GM19193 (cell line): ENCODE data around the gene TRIM3.

Source experiments
- POLR2A ChIP-seq: IDR thresholded peaks from 4 replicates; pipeline ENCODE4 v1.6.1; 2011; ENCODE audit not compliant: insufficient read depth, insufficient read length; ENCODE audit errors: extremely low read depth

TRIM3 gene

DNA sequence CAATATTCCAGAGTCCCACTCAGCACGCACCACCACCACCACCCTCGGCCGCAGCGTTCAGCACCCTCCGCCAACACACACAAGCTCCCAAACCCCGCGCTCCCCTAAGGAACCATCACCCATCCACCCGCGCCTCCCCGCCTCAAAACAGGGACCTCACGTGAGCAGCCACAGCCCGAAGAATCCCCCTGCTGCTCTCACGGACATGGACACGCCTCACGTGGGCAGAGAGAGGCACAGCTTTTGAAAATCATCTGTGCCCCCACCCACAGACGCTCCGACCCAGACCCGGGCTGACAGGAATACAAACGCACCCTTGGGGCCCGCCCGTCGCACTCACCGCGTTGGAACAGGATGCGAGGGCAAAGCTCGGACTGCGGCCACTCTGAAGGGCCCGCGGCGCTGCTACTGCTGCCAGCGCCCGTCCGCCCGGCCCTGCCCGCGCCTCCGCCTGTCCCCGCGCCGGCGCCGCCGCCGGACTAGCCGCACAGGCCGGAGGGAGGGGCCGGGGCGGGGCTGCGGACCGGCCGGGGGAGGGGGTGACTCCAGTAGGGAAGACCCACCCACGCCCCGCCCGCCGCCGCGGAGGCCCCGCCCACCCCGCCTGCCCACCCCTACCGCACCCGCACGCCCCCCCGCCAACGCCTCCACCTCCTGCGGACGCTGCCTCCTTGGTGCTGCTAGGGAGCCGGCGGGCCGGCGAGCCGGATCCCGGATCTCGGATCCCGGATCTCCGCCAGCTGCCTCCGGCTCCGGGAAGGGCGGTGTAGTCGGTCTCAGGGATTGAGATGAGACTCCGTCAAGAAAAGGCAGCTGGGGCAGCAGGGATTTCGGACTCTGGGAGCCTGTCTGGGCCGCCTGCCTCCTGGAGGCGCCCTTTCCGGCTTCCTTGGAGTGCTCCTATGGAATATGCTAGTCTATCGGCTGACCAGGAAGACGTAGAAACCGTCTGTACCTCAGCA is at the start of gene TRIM3:
Gene TRIM3 (minus strand): TSS at position 491 of the 962 bp plus-strand sequence. CDS start 8,246 bp downstream, outside the sequence.
- peak; percentile 50 for TF ChIP-seq POLR2A

DNA sequence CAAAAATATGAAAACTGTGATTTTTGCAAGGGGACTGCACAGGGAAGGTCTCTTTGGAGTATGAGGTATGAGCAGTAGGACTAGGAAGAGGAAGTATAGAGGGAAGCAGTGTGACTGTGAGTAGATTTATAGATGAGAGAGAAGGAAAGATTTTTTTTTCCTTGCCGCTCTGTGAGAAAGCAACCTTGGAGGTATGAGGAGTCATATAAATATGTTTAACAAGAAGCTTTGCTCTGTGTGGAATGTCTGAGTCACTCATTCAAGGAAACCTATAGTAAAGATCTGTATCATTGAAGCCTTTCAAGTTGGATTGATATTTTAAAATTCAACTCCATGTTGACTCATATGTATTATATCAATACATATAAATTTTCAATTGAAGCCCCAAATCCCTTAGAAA is 49.5 kb upstream of the TRIM3 start:
- TF ChIP-seq POLR2A: no peak

DNA sequence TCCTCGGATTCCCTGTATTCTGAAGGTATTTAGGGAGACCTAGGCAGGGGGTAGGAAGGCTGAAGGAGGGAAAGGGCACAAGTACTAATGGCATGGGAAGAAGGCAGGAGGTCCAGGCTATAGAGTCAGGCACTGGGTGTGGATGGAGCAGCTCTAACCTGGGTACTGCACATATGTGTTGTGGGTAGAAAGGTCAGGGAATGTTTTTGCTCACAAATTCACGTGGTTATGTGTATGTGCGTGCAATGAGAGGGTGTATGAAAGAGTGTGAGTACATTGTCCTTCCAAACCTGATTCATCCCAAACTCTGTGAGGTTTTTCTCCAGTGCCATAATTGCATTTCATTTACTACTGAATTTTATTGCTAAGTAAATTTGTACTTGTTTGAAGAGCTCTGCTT is 46.5 kb upstream of the TRIM3 start:
- no peak for TF ChIP-seq POLR2A

DNA sequence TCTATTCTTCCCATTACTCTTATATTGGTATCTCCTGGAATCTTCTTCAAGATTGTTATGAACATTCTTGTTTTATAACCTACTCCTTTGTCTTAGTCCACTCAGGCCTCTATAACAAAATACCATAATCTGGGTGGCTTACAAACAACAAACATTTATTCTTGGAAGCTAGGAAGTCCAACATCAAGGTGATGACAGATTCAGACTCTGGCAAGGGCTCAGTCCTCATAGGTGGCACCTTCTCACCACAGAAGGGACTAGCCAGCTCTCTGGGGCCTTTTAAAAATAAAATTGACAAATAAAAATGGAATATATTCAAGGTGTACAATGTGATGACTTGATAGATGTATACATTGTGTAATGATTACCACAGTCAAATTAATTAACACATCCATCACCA is 43.1 kb upstream of the TRIM3 start:
- TF ChIP-seq POLR2A: no peak

DNA sequence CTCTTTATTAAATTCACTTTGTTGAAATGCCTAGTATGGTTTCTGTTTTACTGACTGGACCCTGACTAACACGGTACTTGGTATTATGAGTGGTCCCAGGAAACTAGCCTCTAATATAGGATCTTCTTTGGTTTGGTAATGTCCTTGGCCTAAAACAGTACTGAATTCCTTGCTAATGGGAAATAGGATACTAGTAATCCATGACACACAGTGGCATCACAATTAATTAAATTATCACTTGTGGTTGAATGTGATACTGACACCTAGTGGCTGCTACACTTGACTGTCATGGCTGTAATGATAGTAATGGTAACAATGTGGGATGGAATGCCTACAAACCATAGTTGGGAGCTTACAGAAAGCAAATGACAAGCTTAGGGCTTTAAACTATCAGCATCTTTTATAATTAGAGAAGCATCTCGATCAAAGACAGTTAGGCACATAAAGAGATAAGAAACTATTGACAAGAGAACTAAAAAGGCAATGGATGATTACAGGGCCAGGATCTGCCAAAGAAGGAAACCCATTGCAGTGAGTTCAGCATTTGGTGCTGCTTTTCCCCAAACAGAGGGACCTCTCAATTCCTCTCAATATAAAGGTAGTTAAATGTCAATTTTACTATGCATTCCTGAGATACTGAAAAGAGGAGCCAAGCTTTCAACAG is 32.0 kb upstream of the TRIM3 start:
- TF ChIP-seq POLR2A: no peak

DNA sequence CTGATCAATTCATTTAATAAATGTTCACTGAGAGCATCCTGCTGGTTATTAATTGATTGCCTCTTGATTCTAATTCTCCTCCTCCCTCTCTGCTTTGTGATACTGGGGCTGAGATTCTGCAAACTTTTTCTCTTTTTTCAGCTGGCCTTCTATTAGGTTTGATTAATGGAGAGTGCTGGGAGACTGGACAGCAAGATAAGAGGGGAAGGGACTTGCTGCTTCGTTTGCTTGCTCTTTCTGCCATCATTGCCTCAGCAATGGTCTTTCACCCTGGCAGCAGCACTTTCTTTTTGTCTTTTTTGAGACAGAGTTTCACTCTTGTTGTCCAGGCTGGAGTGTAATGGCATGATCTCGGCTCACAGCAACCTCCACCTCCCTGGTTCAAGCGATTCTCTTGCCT is 30.4 kb upstream of the TRIM3 start:
- no peak for TF ChIP-seq POLR2A

DNA sequence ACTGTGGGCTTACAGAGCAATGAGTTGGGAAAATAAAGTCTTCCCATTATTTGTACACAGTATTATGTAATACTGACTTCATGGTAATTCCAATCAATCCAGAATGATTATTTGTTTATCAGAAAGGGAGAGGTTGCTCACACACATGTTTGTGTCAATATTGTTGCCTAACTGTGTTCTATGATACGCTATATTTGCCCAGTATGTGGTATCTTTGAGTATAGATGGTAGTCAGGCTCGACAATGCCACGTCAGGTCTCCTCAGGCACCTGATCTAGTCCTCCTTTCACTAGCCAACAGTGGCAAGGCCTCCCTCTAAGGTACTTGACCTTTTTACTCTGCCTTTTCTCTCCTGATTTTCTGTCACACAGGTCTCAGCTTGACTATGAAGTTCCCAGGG is 28.6 kb upstream of the TRIM3 start:
- TF ChIP-seq POLR2A: no peak

DNA sequence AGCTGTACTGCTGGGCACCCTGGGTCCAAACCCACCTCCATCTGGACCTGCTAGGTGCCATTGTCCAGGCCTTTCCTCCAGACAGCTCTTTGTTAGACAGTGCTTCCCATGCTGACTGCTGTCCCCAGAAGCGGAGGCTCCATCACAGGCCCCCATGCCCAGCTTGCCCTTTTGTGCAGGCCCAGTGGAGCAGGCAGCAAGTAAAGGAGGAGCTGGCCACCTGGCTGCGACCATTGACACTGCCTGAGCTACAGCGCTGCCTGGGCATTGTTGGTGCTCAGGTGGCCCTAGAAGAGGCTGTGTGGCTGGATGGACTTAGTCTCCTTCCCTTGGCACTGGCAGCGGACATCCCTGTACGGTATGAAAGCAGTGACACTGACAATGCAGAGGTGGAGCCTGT is 24.8 kb upstream of the TRIM3 start:
- TF ChIP-seq POLR2A: no peak

DNA sequence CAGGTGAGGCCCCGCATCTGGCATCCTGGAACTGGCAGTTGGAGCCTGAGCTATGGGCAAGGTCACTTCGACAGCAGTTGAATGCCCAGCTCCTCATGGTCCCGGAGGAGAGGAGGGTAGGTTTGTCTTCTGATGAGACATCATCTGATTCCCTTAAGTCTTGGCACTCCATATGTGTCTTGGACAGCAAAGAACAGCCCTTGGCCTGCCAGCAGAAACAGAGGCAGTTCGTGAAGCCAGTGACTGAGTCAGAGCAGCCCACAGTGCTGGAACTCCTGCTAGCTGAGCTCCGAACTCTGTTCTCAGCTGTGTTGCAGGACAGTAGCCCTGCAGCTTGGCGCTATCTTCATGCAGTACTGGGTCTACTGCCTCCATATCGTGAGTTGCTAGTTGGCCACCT is 24.4 kb upstream of the TRIM3 start:
- TF ChIP-seq POLR2A: no peak

DNA sequence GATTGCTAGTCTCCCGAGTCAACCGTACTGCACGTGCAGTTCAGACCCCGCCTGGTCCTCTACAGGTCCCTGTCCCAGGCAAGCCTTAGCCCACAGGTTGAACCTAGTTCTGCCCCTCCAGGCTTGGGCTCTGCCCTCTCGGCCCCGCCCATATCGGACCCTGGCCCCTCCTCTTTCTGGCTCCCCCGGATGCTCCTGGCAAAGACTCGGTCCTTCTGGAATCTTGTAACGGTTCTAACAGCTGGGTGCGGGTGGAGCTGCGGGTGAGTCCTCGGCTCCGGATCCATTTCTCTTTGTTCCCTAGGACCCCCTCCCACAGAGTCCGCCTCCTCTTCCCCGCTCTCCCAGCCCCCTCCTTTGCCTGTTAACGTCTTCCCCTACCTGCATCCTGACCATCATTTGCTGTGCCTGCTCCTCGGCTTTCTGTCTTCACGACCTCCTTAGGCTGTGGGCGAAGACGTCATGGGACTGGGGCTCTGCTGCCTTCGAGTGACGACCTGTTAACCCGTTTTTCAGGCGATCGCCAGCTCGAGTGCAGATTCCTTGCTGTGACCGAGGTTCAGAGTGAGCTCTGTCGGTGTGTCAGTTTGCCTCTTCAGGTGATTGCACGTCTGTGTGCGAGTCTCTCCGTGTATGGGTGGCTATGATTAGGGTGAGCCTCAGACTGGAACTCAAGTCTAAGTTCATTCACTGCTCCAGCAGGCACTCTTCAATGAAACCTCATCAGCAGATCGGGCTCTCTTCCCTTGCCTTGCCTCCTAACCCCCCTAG is 23.5 kb upstream of the TRIM3 start, which contains the start of gene DNHD1:
Gene DNHD1 (plus strand): TSS at position 212 of the 771 bp plus-strand sequence. CDS start 936 bp downstream, outside the sequence.
- no peak for TF ChIP-seq POLR2A

DNA sequence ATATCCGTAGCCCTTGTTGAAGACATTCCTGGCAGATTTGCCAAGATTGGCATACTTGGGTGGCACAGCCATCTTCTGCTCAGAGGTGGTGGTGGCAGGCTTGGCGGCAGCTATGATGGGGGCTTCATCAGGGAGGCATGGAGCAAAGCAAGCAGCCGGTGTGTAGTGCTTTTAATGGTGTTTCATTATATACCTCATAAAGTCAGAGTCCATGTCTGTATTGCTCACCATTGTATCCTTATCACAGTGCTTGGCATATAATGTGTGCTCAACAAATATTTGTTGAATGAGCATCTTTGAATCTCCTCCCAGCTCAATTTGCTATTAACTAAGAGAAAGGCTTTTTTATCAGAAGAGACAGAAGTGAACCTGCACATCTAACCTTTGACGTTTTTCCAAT is 15.6 kb upstream of the TRIM3 start:
- no peak for TF ChIP-seq POLR2A

DNA sequence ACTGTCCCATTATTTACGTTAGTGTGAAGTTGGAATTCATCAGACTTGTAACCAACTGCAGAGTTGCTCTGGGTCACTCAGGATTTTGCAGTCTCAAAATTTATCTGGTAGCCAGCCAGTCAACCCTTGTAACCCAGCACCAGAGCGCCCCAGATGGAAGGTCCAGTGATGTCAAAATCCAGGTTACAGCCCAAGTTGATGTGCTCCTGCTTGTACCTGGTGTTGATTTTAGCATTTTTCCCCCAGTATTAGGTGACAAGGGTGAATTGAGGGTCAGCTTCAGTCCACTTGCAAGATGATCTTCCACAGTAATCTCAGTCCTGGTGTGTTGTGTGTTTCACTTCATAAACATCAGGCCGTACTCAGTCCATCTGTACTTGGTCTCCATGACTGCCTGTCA is 15.1 kb upstream of the TRIM3 start:
- TF ChIP-seq POLR2A: no peak

DNA sequence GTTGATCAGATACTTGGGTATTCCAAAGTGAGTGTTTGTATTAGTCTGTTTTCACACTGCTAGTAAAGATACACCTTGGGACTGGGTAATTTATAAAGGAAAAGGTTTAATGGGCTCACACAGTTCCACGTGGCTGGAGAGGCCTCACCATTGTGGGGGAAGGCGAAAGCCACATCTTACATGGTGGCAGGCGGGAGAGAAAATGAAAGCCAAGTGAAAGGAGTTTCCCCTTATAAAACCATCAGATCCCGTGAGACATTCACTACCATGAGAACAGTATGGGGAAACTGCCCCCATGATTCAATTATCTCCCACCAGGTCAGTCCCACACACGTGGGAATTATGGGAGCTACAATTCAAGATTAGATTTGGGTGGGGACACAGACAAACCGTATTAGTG is 14.6 kb upstream of the TRIM3 start:
- TF ChIP-seq POLR2A: no peak

DNA sequence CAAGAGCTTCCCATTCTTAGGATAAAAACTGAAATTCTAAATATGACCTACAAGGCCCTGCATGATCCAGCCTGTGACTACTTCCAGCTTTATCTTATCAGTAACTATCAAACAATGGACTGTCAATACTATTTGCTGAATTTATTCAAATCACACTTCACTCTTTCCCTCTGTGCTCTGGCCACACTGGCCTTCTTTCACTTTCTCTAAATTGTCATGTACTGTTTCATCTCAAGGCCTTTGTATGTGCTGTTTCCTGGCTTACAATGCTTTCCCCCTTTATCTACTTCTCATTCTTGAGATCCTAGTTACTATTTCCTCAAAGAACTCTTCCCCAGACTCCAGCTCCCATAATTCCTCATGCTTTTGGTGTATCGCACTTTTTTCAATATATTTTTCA is 13.2 kb upstream of the TRIM3 start:
- no peak for TF ChIP-seq POLR2A

DNA sequence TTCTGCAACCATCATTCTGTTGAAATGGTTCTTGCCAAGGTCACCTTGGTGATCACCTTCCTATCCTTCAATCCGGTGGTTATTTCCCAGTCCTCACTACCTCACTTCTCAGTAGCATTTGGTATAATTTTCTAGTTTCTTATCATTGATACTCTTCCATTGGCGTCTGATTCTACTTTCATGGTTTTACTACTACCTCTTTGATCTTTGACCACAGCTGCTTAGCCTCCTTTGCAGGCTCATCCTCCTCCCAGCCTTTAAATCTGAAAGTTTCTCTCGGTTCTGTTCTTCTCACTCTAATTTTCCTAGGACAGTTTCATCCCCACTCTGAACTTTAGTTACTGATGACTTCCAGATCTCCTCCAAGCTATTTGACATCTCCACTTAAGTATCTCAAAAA is 12.5 kb upstream of the TRIM3 start:
- TF ChIP-seq POLR2A: no peak
